Vagina (tissue), 2 donors: ENCODE measurements around the gene SPTBN4. TPM values are rescaled to one million over a fixed set of nuclear protein-coding genes. Genes with fewer than 3 reads are reported as not detected.

Experiments
- DNase-seq, 2 donors: peaks; one replicate each; pipeline ENCODE4 v3.0.0-alpha.2; 2017; ENCODE audit errors: extremely low spot score in 2 of 2
- H3K27ac ChIP-seq: fragments of 200-600 bp; sonication (generic); one replicate; pipeline ENCODE4 v1.5.1; 2019
- H3K27me3 ChIP-seq: fragments of 200-600 bp; sonication (generic); one replicate; pipeline ENCODE4 v1.5.1; 2019
- H3K36me3 ChIP-seq, 2 donors: fragments of 200-600 bp; sonication (generic); one replicate each; pipeline ENCODE4 v1.5.1; 2017 to 2019
- H3K4me1 ChIP-seq: fragments of 200-600 bp; sonication (generic); one replicate; pipeline ENCODE4 v1.5.1; 2019
- H3K4me3 ChIP-seq, 2 donors: fragments of 200-600 bp; sonication (generic); 1 replicate in 1 of 2; 2 replicates in 1 of 2; pipeline ENCODE4 v1.5.1; 2016 to 2019
- H3K9me3 ChIP-seq: fragments of 200-600 bp; sonication (generic); one replicate; pipeline ENCODE4 v1.5.1; 2019
- POLR2A ChIP-seq, 2 donors: fragments of 450-650 bp; IDR thresholded peaks; one replicate each; pipeline ENCODE4 v1.6.1; 2017; ENCODE audit warnings: antibody characterized with exemption in 2 of 2, mild to moderate bottlenecking in 2 of 2, moderate library complexity in 2 of 2
- POLR2AphosphoS5 ChIP-seq, 2 donors: sonication (generic); formaldehyde crosslinking; IDR thresholded peaks; one replicate each; pipeline ENCODE4 v1.9.0; 2017; ENCODE audit warnings: antibody characterized with exemption in 2 of 2, mild to moderate bottlenecking in 2 of 2, low read depth in 1 of 2; ENCODE audit not compliant: insufficient read depth in 1 of 2
- intact Hi-C: fragments of 100-400 bp; cut with DNase I; formaldehyde crosslinking; loops from one replicate; pipeline ENCODE4 v1.15.1; 2023
- total RNA-seq: library from RNA; depleted of rRNA; stranded (reverse); fragments of >200 nt; gene quantifications from one replicate; pipeline ENCODE4 v1.2.3, GENCODE V29; 2016
- TF ChIP-seq, protein P1 (sequence below), 3 experiments: fragments of 450-650 bp in 2 of 3; fragments of 200-600 bp in 1 of 3; sonication (generic) in 1 of 3; IDR thresholded peaks; one replicate each; pipeline ENCODE4 v1.5.1; 2017 to 2019; ENCODE audit warnings: antibody characterized with exemption in 3 of 3, mild to moderate bottlenecking in 2 of 3, moderate library complexity in 2 of 3

Gene SPTBN4
- total RNA-seq, 1 donor from 2014 or later: 1.7 TPM

GRCh38 chr19:40501599-40501998, 34.8 kb downstream of the SPTBN4 start:
- intact Hi-C loops: no loop called here
- no peaks in the 10 kb centered on the region for H3K9me3 ChIP-seq
- DNase-seq: no peak
- no peak for TF ChIP-seq POLR2AphosphoS5 (IDR thresholded peaks at IDR 0.05; ENCODE audit: insufficient read depth in 1 of 2, low read depth in 1 of 2)
- TF ChIP-seq POLR2A (IDR thresholded peaks at IDR 0.05): no peak
- TF ChIP-seq, protein P1, sequence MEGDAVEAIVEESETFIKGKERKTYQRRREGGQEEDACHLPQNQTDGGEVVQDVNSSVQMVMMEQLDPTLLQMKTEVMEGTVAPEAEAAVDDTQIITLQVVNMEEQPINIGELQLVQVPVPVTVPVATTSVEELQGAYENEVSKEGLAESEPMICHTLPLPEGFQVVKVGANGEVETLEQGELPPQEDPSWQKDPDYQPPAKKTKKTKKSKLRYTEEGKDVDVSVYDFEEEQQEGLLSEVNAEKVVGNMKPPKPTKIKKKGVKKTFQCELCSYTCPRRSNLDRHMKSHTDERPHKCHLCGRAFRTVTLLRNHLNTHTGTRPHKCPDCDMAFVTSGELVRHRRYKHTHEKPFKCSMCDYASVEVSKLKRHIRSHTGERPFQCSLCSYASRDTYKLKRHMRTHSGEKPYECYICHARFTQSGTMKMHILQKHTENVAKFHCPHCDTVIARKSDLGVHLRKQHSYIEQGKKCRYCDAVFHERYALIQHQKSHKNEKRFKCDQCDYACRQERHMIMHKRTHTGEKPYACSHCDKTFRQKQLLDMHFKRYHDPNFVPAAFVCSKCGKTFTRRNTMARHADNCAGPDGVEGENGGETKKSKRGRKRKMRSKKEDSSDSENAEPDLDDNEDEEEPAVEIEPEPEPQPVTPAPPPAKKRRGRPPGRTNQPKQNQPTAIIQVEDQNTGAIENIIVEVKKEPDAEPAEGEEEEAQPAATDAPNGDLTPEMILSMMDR (IDR thresholded peaks at IDR 0.05): no peak
- no peak overlapping the region for H3K27ac ChIP-seq
- H3K4me1 ChIP-seq: no peaks in the 10 kb centered on the region
- no peak overlapping the region for H3K4me3 ChIP-seq
- H3K27me3 ChIP-seq: no peaks in the 10 kb centered on the region
- no peaks in the 10 kb centered on the region for H3K36me3 ChIP-seq

- Histone ChIP-seq H3K4me1 (no peaks in the 10 kb centered on the region), H3K36me3 (no peaks in the 10 kb centered on the region), H3K27me3 (no peaks in the 10 kb centered on the region), H3K27ac (no peak overlapping the region), H3K9me3 (no peaks in the 10 kb centered on the region), H3K4me3 (no peak overlapping the region)
- DNase-seq: no peak
- TF ChIP-seq POLR2AphosphoS5 (IDR thresholded peaks at IDR 0.05; ENCODE audit: insufficient read depth in 1 of 2, low read depth in 1 of 2): no peak
- TF ChIP-seq POLR2A (IDR thresholded peaks at IDR 0.05): no peak
- TF ChIP-seq, protein P1 (IDR thresholded peaks at IDR 0.05): no peak
- intact Hi-C loops: no loop called here
Measured at GRCh38 chr19:40502081-40502480, 35.3 kb downstream of the SPTBN4 start.

DNA sequence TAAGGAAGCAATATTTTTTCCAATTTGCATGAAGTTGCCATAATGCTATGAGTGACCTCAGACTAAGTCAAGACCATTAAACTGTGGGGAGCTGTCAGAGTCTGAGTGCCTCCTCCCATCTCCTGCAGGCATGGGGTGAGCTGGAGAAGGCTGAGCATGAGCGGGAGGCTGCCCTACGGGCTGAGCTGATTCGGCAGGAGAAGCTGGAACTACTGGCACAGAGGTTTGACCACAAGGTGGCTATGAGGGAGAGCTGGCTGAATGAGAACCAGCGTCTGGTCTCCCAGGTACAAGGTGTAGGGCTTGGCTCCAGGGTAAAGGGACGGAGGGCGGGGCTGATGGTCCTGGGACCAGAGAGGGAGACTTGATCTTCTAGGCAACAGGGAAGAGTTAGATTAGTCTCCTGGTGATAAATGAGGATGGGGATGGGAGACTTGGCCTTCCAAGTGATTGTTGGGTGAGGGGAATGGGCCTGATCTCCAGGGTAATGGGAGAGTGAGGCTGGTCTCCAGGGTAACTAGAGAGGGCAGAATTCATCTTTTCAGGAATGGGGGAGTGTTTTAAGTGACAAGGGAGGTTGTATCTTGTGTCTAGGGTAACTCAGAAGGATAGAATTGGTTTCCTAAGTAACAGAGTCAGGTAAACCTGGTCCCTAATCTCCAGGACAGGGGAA, 36.0 kb downstream of the SPTBN4 start:
- Histone ChIP-seq H3K36me3 (no peaks in the 10 kb centered on the region), H3K27ac (no peak overlapping the region), H3K4me3 (no peak overlapping the region), H3K27me3 (no peaks in the 10 kb centered on the region), H3K9me3 (no peaks in the 10 kb centered on the region), H3K4me1 (no peaks in the 10 kb centered on the region)
- no peak for DNase-seq
- intact Hi-C loops: no loop called here
- TF ChIP-seq POLR2A (IDR thresholded peaks at IDR 0.05) (no peak), POLR2AphosphoS5 (IDR thresholded peaks at IDR 0.05; ENCODE audit: insufficient read depth in 1 of 2, low read depth in 1 of 2) (no peak)
- TF ChIP-seq, protein P1 (IDR thresholded peaks at IDR 0.05): no peak

DNA sequence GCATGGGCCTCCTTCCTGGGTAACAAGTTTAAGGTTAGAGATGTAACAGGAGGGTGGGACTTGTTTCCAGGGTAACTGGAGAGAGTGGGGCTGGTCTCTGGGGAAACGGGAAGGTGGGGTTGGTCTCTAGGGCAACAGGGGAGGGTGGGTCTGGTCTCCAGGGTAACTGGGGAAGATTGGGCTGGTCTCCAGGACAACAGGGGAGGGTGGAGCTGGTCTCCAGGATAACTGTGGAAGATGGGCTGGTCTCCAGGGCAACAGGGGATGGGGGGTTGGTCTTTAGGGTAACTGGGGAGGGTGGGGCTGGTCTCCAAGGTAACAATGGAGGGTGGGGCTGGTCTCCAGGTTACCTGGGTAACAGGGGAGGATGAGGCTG, 36.5 kb downstream of the SPTBN4 start:
- intact Hi-C loops: no loop called here
- TF ChIP-seq POLR2A (IDR thresholded peaks at IDR 0.05): no peak
- TF ChIP-seq, protein P1 (IDR thresholded peaks at IDR 0.05): no peak
- TF ChIP-seq POLR2AphosphoS5 (IDR thresholded peaks at IDR 0.05; ENCODE audit: insufficient read depth in 1 of 2, low read depth in 1 of 2): no peak

GRCh38 chr19:40506099-40506498, 39.3 kb downstream of the SPTBN4 start:
- no peaks in the 10 kb centered on the region for H3K4me1 ChIP-seq
- DNase-seq: no peak
- H3K27ac ChIP-seq: no peak overlapping the region
- H3K27me3 ChIP-seq: no peaks in the 10 kb centered on the region
- H3K4me3 ChIP-seq: no peak overlapping the region
- H3K9me3 ChIP-seq: no peaks in the 10 kb centered on the region
- no peaks in the 10 kb centered on the region for H3K36me3 ChIP-seq
- TF ChIP-seq POLR2A (IDR thresholded peaks at IDR 0.05) (no peak), POLR2AphosphoS5 (IDR thresholded peaks at IDR 0.05; ENCODE audit: insufficient read depth in 1 of 2, low read depth in 1 of 2) (no peak)
- TF ChIP-seq, protein P1 (IDR thresholded peaks at IDR 0.05): no peak
- intact Hi-C loops: no loop called here

More for the DNA sequence above, 36.5 kb downstream of the SPTBN4 start:
- H3K36me3 ChIP-seq: no peaks in the 10 kb centered on the region
- no peaks in the 10 kb centered on the region for H3K27me3 ChIP-seq
- no peaks in the 10 kb centered on the region for H3K4me1 ChIP-seq
- no peak overlapping the region for H3K4me3 ChIP-seq
- DNase-seq: no peak
- no peak overlapping the region for H3K27ac ChIP-seq
- H3K9me3 ChIP-seq: no peaks in the 10 kb centered on the region
